Smooth muscle cell (in vitro differentiated cells): ENCODE results near the gene ING2. TPM values are rescaled to one million over a fixed set of nuclear protein-coding genes. Genes with fewer than 3 reads are reported as not detected.
A peak's percentile ranks its signal among the peaks of the same experiment; 100 is the strongest.

Experiments
- DNase-seq: peaks from one replicate; lab custom pipeline; 2025; ENCODE audit not compliant: unreplicated experiment; lab: John Stamatoyannopoulos, UW
- H2AFZ ChIP-seq: fragments of 200-600 bp; sonication (generic); 2 replicates; pipeline ENCODE4 v1.6.0; 2016; ENCODE audit warnings: antibody characterized with exemption, low read depth, mild to moderate bottlenecking
- H3F3A ChIP-seq: fragments of 200-600 bp; sonication (generic); 2 replicates; pipeline ENCODE4 v1.6.0; 2017; ENCODE audit warnings: antibody characterized with exemption, low read depth
- H3K27ac ChIP-seq: fragments of 200-600 bp; sonication (generic); 2 replicates; pipeline ENCODE4 v1.5.1; 2016; ENCODE audit warnings: low read depth, mild to moderate bottlenecking
- H3K27me3 ChIP-seq: fragments of 200-600 bp; sonication (generic); 2 replicates; pipeline ENCODE4 v1.6.1; 2016; ENCODE audit warnings: low read depth, mild to moderate bottlenecking
- H3K36me3 ChIP-seq: fragments of 200-600 bp; sonication (generic); 2 replicates; pipeline ENCODE4 v1.5.1; 2016; ENCODE audit warnings: low read depth
- H3K4me1 ChIP-seq: fragments of 200-600 bp; sonication (generic); 2 replicates; pipeline ENCODE4 v1.5.1; 2016; ENCODE audit warnings: low read depth
- H3K4me2 ChIP-seq: fragments of 200-600 bp; sonication (generic); 2 replicates; pipeline ENCODE4 v1.6.0; 2016; ENCODE audit warnings: mild to moderate bottlenecking
- H3K4me3 ChIP-seq: fragments of 200-600 bp; sonication (generic); 2 replicates; pipeline ENCODE4 v1.5.1; 2016; ENCODE audit warnings: mild to moderate bottlenecking
- H3K79me2 ChIP-seq: fragments of 200-600 bp; sonication (generic); 2 replicates; pipeline ENCODE4 v1.6.0; 2016; ENCODE audit warnings: low read depth, mild to moderate bottlenecking
- H3K9ac ChIP-seq: fragments of 200-600 bp; sonication (generic); 2 replicates; pipeline ENCODE4 v1.6.0; 2016; ENCODE audit warnings: low read depth
- H3K9me3 ChIP-seq: fragments of 200-600 bp; sonication (generic); replicated peaks from 2 replicates; pipeline ENCODE4 v1.5.1; 2016; ENCODE audit warnings: low read depth
- H4K20me1 ChIP-seq: fragments of 200-600 bp; sonication (generic); 2 replicates; pipeline ENCODE4 v1.6.0; 2016; ENCODE audit warnings: low read depth
- CTCF ChIP-seq: fragments of 200-600 bp; sonication (generic); IDR thresholded peaks from 2 replicates; pipeline ENCODE4 v1.5.1; 2017; ENCODE audit warnings: borderline replicate concordance, mild to moderate bottlenecking, antibody characterized with exemption; ENCODE audit not compliant: insufficient read depth, poor library complexity, severe bottlenecking
- WGBS: methylation state at CpG from one replicate; pipeline ENCODE4 v1.1.7; 2016; ENCODE audit warnings: low lambda C conversion rate; 5-methylcytosine and 5-hydroxymethylcytosine counted together
- polyA plus RNA-seq: library from polyadenylated mRNA; unstranded; fragments of >200 nt; fragmentation: Nextera tagmentation; extraction: Ambion mirVana; gene quantifications from 2 replicates; pipeline ENCODE4 v1.2.1, GENCODE V29; 2016
- total RNA-seq: library from RNA; depleted of rRNA; stranded (reverse); fragments of >200 nt; gene quantifications from 2 replicates; pipeline ENCODE4 v1.2.3, GENCODE V29; 2014

The ING2 gene
- total and polyA plus RNA-seq, 2 experiments from 2014 or later = 16.3 to 30.1 TPM

DNA sequence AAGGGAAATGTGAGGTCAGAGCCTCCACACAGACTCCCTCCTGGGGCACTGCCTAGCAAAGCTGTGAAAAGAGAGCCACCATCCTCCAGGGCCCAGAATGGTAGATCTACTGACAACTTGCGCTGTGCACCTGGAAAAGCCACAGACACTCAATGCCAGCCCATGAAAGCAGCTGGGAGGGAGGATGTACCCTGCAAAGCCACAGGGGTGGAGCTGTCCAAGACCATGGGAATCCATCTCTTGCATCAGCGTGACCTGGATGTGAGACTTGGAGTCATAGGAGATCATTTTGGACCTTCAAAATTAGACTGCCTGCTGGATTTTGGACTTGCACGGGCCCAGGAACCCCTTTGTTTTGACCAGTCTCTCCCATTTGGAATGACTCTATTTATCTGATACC is 37.6 kb upstream of the ING2 start:
- Histone ChIP-seq H3K9ac (no peak overlapping the region), H3K9me3 (no peaks in the 10 kb centered on the region), H3K4me3 (no peak overlapping the region), H3K27me3 (no peaks in the 10 kb centered on the region), H3K4me2 (no peak overlapping the region), H3K4me1 (no peaks in the 10 kb centered on the region), H3K36me3 (no peaks in the 10 kb centered on the region), H2AFZ (no peak overlapping the region), H3K27ac (no peak overlapping the region), H3F3A (no peaks in the 10 kb centered on the region), H3K79me2 (no peaks in the 10 kb centered on the region), H4K20me1 (no peaks in the 10 kb centered on the region)
- no peak for DNase-seq
- TF ChIP-seq CTCF = no peak
- 97% methylated on average over 3 of the region's 3 CpGs for WGBS

DNA sequence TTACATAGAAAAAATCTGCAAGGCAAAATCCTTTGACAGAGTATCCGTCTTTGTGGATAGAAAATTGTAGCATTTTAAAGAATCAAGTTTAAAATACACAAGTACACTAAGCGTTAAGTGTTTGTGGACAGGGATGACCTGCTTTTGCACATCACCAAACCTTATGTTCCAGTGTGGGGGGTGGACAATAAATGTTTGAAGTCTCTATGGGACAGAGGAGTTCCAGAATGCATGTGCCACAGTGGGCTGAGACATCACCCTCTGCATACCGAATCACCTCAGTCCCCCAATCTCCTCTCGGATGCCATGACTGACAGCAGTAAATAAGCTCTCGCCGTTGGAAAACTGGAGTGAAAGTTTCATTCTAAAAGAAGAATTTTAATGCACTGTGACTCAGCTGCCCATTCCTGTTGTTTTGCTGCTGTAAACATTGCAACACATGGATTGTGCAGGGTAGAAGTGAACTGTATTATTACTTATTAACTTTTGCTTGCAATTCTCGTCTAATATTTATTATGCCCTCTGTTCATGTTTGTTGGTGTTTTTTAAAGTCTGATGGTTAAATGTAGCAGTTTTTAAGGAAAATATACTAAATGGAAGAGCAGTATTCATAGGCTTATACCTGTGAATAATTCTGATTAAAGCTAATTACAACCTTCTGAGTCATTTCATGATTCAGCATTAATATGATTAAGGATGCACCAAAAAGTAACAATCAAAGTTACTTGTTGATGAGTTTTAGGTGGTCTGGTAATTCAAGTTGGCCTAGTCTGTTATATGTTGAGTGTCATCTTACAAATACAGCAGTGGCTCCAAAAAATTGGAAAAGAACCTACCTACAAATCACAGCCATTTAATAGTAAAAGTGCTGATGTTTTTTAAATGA is 36.4 kb upstream of the ING2 start:
- TF ChIP-seq CTCF = no peak
- WGBS = 66% methylated on average over 7 of the region's 7 CpGs
- Histone ChIP-seq H3K9ac (no peak overlapping the region), H3K4me3 (no peak overlapping the region), H3K4me2 (peak overlapping the region; percentile 12), H2AFZ (no peak overlapping the region), H3K36me3 (no peaks in the 10 kb centered on the region), H3K9me3 (no peaks in the 10 kb centered on the region), H3K79me2 (no peaks in the 10 kb centered on the region), H3K4me1 (no peaks in the 10 kb centered on the region), H3K27ac (peak overlapping the region; percentile 75), H3F3A (no peaks in the 10 kb centered on the region), H4K20me1 (no peaks in the 10 kb centered on the region), H3K27me3 (no peaks in the 10 kb centered on the region)
- DNase-seq = no peak

DNA sequence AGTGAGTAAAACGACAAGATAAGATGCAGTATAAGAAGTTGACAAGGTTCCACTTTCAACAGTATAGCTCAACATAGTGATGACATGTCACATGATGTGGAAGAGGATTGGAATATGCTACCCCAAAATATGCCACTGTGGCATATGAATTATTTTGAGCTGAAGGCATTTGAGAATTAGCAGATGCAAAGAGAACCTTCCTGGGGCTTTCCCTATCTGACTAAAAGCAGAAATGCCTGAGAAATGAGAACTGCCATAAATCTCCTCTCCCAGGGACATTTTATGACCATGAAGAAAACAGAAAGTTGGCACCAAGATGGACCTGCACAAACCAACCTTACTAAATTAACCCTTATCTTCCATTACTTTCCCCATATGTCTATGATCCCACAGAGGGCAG is 35.6 kb upstream of the ING2 start:
- H3K27me3 ChIP-seq = no peaks in the 10 kb centered on the region
- no peak overlapping the region for H2AFZ ChIP-seq
- peak overlapping the region; percentile 75 for H3K27ac ChIP-seq
- H3K4me1 ChIP-seq = no peaks in the 10 kb centered on the region
- no peak overlapping the region for H3K4me2 ChIP-seq
- H3K79me2 ChIP-seq = no peaks in the 10 kb centered on the region
- H4K20me1 ChIP-seq = no peaks in the 10 kb centered on the region
- peak overlapping the region; percentile 17 for H3K9ac ChIP-seq
- H3F3A ChIP-seq = no peaks in the 10 kb centered on the region
- 90% methylated on average over 1 of the region's 1 CpG for WGBS
- no peak overlapping the region for H3K4me3 ChIP-seq
- TF ChIP-seq CTCF = no peak
- no peaks in the 10 kb centered on the region for H3K36me3 ChIP-seq
- DNase-seq = no peak
- H3K9me3 ChIP-seq = no peaks in the 10 kb centered on the region

DNA sequence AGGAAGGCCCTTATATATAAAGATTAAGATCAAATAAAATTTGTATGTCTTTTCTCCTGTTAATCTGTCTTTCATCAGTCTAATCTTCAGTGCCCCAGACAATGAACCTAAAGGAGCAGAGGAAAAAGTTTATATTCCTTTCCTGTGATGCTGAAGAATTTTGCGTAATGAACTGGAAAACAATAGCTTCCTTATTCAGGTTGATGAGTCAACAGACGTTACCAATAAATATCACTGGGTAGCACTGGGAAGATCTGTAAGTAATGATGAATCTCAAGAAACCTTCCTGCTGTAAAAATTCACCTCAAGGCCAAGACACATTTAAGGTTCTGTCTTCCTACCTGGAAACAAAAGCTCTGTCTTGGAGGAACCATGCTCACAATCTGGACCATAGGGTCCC is 34.9 kb upstream of the ING2 start:
- Histone ChIP-seq H3K27ac (peak overlapping the region; percentile 75), H3K9me3 (no peaks in the 10 kb centered on the region), H2AFZ (no peak overlapping the region), H3K9ac (peak overlapping the region; percentile 17), H3F3A (no peaks in the 10 kb centered on the region), H3K27me3 (no peaks in the 10 kb centered on the region), H3K79me2 (no peaks in the 10 kb centered on the region), H3K36me3 (no peaks in the 10 kb centered on the region), H3K4me2 (no peak overlapping the region), H3K4me1 (no peaks in the 10 kb centered on the region), H3K4me3 (no peak overlapping the region), H4K20me1 (no peaks in the 10 kb centered on the region)
- 84% methylated on average over 2 of the region's 2 CpGs for WGBS
- TF ChIP-seq CTCF = no peak
- DNase-seq = no peak
